Measurements from ENCODE around the gene VRK1.

GRCh38 chr14:96929950-96930349, 132.8 kb downstream of the VRK1 start:
- TF ChIP-seq EZH2 (IDR thresholded peaks at IDR 0.05) (no peak), POLR2AphosphoS5 (IDR thresholded peaks at IDR 0.05; ENCODE audit: borderline replicate concordance, low read depth, low read length) (no peak), FOXP2 (optimal IDR thresholded peaks at IDR 0.05; ENCODE audit: control extremely low read depth, extremely low read length, insufficient read depth) (no peak)

Measured in SK-N-MC (cell line).